ENCODE measurements around the gene CTSD.

- TF ChIP-seq CTCF (IDR thresholded peaks at IDR 0.05) = no peak
- no peak for TF ChIP-seq POLR2A (IDR thresholded peaks at IDR 0.05)
Measured at GRCh38 chr11:1728931-1729691, 34.6 kb downstream of the CTSD start.
